CD4-positive, alpha-beta memory T cell (primary cell): ENCODE measurements around the gene LZTR1. TPM values are rescaled to one million over a fixed set of nuclear protein-coding genes. Genes with fewer than 3 reads are reported as not detected.
A peak's percentile ranks its signal among the peaks of the same experiment; 100 is the strongest.

Experiments
- CTCF ChIA-PET: fragments of 350-600 bp; sonication (Branson Sonifier 250); formaldehyde crosslinking; loops from one replicate; lab custom pipeline; 2021; ENCODE audit warnings: inconsistent platforms; ENCODE audit not compliant: partially characterized antibody; lab: Charles Lee
- POLR2A ChIA-PET: fragments of 350-600 bp; sonication (Branson Sonifier 250); formaldehyde crosslinking; loops from one replicate; lab custom pipeline; 2021; ENCODE audit not compliant: partially characterized antibody; lab: Charles Lee
- DNase-seq, 5 donors: peaks; one replicate each; pipeline versions ENCODE4 v3.0.0 to v3.0.0-alpha.2; 2020 to 2022; ENCODE audit warnings: mixed read lengths in 1 of 5
- H3K27ac ChIP-seq: one replicate; pipeline ENCODE4 v1.7.0; 2013; ENCODE audit warnings: low read depth, low read length
- H3K27me3 ChIP-seq: 2 replicates; pipeline ENCODE4 v1.7.0; 2013; ENCODE audit warnings: mild to moderate bottlenecking, low read length, moderate library complexity; ENCODE audit not compliant: insufficient read depth
- H3K36me3 ChIP-seq: 2 replicates; pipeline ENCODE4 v1.7.0; 2013; ENCODE audit warnings: mild to moderate bottlenecking, low read length, moderate library complexity; ENCODE audit not compliant: insufficient read depth
- H3K4me1 ChIP-seq: 2 replicates; pipeline ENCODE4 v1.7.0; 2013; ENCODE audit warnings: mild to moderate bottlenecking, low read length, moderate library complexity; ENCODE audit not compliant: insufficient read depth
- H3K4me3 ChIP-seq, 2 donors: one replicate each; pipeline ENCODE4 v1.7.0; 2013; ENCODE audit warnings: low read length in 2 of 2, mild to moderate bottlenecking in 1 of 2
- H3K9me3 ChIP-seq, 2 donors: one replicate each; pipeline ENCODE4 v1.7.0; 2013; ENCODE audit warnings: low read length in 2 of 2, control low read depth in 1 of 2; ENCODE audit not compliant: control insufficient read depth in 1 of 2
- H3K27ac Mint-ChIP-seq, 7 donors: one replicate each; pipeline ENCODE4 v1.8.0; 2020 to 2021; ENCODE audit warnings: mixed read lengths in 7 of 7, mild to moderate bottlenecking in 6 of 7, inconsistent platforms in 3 of 7, moderate library complexity in 3 of 7
- H3K27me3 Mint-ChIP-seq, 2 donors: one replicate each; pipeline ENCODE4 v1.8.0; 2020 to 2021; ENCODE audit warnings: mixed read lengths in 2 of 2
- H3K36me3 Mint-ChIP-seq, 2 donors: one replicate each; pipeline ENCODE4 v1.8.0; 2020 to 2021; ENCODE audit warnings: mixed read lengths in 2 of 2, inconsistent platforms in 1 of 2, mild to moderate bottlenecking in 1 of 2
- H3K4me1 Mint-ChIP-seq, 4 donors: one replicate each; pipeline ENCODE4 v1.8.0; 2020 to 2021; ENCODE audit warnings: mixed read lengths in 4 of 4, mild to moderate bottlenecking in 1 of 4
- H3K4me3 Mint-ChIP-seq, 8 donors: one replicate each; pipeline ENCODE4 v1.8.0; 2020 to 2021; ENCODE audit warnings: mixed read lengths in 8 of 8, mild to moderate bottlenecking in 7 of 8, moderate library complexity in 6 of 8, inconsistent platforms in 3 of 8
- H3K9me3 Mint-ChIP-seq, 8 donors: one replicate each; pipeline ENCODE4 v1.8.0; 2020 to 2021; ENCODE audit warnings: mixed read lengths in 8 of 8, mild to moderate bottlenecking in 5 of 8, inconsistent platforms in 3 of 8, moderate library complexity in 1 of 8
- intact Hi-C: fragments of 100-400 bp; cut with micrococcal nuclease; formaldehyde crosslinking; loops from one replicate; pipeline ENCODE4 v1.15.1; 2023
- polyA plus RNA-seq, 2 donors: library from polyadenylated mRNA; unstranded; fragments of 300-500 nt; fragmentation: Illumina TruSeq; gene quantifications; one replicate each; pipeline ENCODE4 v1.2.3, GENCODE V29; 2021
- total RNA-seq, 2 experiments: library from RNA; stranded (reverse); gene quantifications; one replicate each; pipeline ENCODE4 v1.2.3, GENCODE V29; 2021

Gene LZTR1
- total and polyA plus RNA-seq, 4 experiments from 2014 or later: 5.5 to 114 (median 64.8) TPM

DNA sequence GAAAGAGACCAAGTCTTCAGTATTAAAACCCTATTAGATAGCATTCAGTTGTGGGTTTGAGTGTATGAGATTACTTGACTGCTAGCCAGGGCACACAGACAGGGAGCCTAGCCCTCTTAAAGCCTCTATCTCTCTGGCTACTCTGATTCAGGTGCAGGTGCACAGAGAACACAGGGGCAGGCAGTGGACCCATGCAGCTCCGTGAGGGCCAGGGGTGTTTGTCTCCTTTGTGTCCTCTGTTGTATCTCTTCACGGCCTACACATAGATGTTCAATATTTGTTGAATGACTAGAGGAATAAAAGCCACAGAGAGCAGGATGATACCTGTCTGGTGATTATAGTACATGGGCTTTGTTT is 36.5 kb upstream of the LZTR1 start:
- H3K4me1 ChIP-seq: peaks cover 66% of the 10 kb centered on the region
- intact Hi-C loops: loop anchor here (10.0 kb wide), 1 partner anchor 61 kb away; no protein-coding TSS in a partner anchor
- no peak overlapping the region for H3K27ac Mint-ChIP-seq
- H3K9me3 Mint-ChIP-seq: no peaks in the 10 kb centered on the region
- no peak for DNase-seq
- peaks cover 21% of the 10 kb centered on the region for H3K36me3 ChIP-seq
- peaks cover 16 to 44% of the 10 kb centered on the region in 2 donors for H3K36me3 Mint-ChIP-seq
- no peaks in the 10 kb centered on the region for H3K9me3 ChIP-seq
- CTCF ChIA-PET: no interaction called here
- peaks cover 50 to 83% (median 68%) of the 10 kb centered on the region in 4 donors for H3K4me1 Mint-ChIP-seq
- no peak overlapping the region for H3K4me3 ChIP-seq
- H3K27me3 ChIP-seq: no peaks in the 10 kb centered on the region
- H3K27me3 Mint-ChIP-seq: no peaks in the 10 kb centered on the region
- H3K27ac ChIP-seq: no peak overlapping the region
- POLR2A ChIA-PET: no interaction called here
- H3K4me3 Mint-ChIP-seq: no peak overlapping the region

DNA sequence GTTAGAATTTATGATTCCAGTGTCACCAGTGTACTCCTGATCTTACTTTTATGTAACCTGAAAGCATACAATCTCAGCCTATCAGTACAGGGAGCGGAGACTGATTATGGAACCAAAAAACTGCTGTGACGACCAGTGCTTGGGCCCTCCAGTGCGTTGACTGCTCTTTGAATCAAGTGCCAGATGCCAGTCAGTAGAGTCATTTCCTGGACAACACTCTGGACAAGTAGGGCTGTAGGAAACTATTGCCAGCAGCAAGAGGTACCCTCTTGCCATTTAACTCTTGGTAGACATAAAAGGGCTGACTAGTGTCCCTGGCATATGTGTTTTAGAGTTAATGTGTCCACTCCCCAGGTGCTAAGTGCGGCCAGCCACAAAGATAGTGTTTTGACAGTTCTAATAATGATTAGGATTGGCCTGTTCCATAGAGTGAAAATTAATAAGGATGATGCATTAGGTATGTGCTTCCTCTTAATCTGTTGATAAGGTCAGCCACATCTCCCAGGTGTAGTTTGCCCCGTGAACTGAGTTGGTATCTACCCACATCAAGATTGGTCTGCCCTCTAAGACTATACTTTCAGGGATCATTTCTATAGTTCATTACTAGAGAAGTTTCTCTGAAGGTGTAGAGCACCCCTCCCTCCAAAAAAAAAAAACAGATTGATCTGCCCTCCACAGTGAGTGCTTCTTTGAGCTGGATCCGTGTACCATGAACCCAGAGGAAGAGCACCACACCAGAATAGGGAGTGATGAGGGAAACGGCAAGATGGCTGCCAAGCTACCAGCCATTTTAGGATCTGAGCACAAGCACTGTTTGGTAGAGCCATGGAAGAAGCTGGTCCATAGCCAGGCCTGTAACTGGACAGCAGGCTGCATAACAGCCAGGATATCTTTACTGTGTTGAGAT is 35.8 kb upstream of the LZTR1 start:
- Mint-ChIP-seq H3K4me1 (peaks cover 43 to 75% (median 61%) of the 10 kb centered on the region in 4 donors), H3K36me3 (peaks cover 22 to 46% of the 10 kb centered on the region in 2 donors), H3K9me3 (no peaks in the 10 kb centered on the region), H3K27ac (peak overlapping the region in 4 of 7 donors; percentile 8 to 49 (median 44)), H3K27me3 (no peaks in the 10 kb centered on the region), H3K4me3 (no peak overlapping the region)
- H3K4me1 ChIP-seq: peaks cover 59% of the 10 kb centered on the region
- H3K4me3 ChIP-seq: no peak overlapping the region
- peaks cover 29% of the 10 kb centered on the region for H3K36me3 ChIP-seq
- intact Hi-C loops: loop anchor here (10.0 kb wide), 1 partner anchor 62 kb away; no protein-coding TSS in a partner anchor
- DNase-seq: no peak
- H3K9me3 ChIP-seq: no peaks in the 10 kb centered on the region
- H3K27ac ChIP-seq: no peak overlapping the region
- ChIA-PET POLR2A (no interaction called here), CTCF (interaction anchor here (0.7 kb wide), 1 partner anchor 41 kb away, joined by 3 read pairs; no protein-coding TSS in a partner anchor)
- H3K27me3 ChIP-seq: no peaks in the 10 kb centered on the region

GRCh38 chr22:20946991-20947390 is 35.1 kb upstream of the LZTR1 start:
- H3K36me3 Mint-ChIP-seq: peaks cover 25 to 49% of the 10 kb centered on the region in 2 donors
- intact Hi-C loops: loop anchor here (10.0 kb wide), 1 partner anchor 62 kb away; no protein-coding TSS in a partner anchor
- CTCF ChIA-PET: interaction anchor here (0.7 kb wide), 1 partner anchor 41 kb away, joined by 3 read pairs; no protein-coding TSS in a partner anchor
- peaks cover 39 to 69% (median 57%) of the 10 kb centered on the region in 4 donors for H3K4me1 Mint-ChIP-seq
- no peak for DNase-seq
- POLR2A ChIA-PET: no interaction called here
- no peaks in the 10 kb centered on the region for H3K9me3 Mint-ChIP-seq
- H3K27me3 Mint-ChIP-seq: no peaks in the 10 kb centered on the region
- no peak overlapping the region for H3K4me3 Mint-ChIP-seq
- Histone ChIP-seq H3K36me3 (peaks cover 36% of the 10 kb centered on the region), H3K27me3 (no peaks in the 10 kb centered on the region), H3K4me3 (no peak overlapping the region), H3K4me1 (peaks cover 55% of the 10 kb centered on the region), H3K9me3 (no peaks in the 10 kb centered on the region), H3K27ac (no peak overlapping the region)
- peak overlapping the region in 1 of 7 donors; percentile 12 for H3K27ac Mint-ChIP-seq

- Mint-ChIP-seq H3K9me3 (no peaks in the 10 kb centered on the region), H3K27ac (peak overlapping the region in 2 of 7 donors; percentile 49 to 63), H3K4me3 (no peak overlapping the region), H3K4me1 (peaks cover 29 to 58% (median 46%) of the 10 kb centered on the region in 4 donors), H3K27me3 (no peaks in the 10 kb centered on the region), H3K36me3 (peaks cover 35 to 56% of the 10 kb centered on the region in 2 donors)
- Histone ChIP-seq H3K36me3 (peaks cover 48% of the 10 kb centered on the region), H3K27me3 (no peaks in the 10 kb centered on the region), H3K4me3 (no peak overlapping the region), H3K4me1 (peaks cover 41% of the 10 kb centered on the region), H3K27ac (no peak overlapping the region), H3K9me3 (no peaks in the 10 kb centered on the region)
- intact Hi-C loops: loop anchor here (10.0 kb wide), 1 partner anchor 64 kb away; no protein-coding TSS in a partner anchor
- ChIA-PET CTCF (interaction anchor here (1.0 kb wide), 1 partner anchor 11 kb away, joined by 3 read pairs; no protein-coding TSS in a partner anchor), POLR2A (no interaction called here)
- DNase-seq: no peak
These were observed 33.6 kb upstream of the LZTR1 start for GRCh38 chr22:20948450-20948849.

GRCh38 chr22:20948989-20949388 is 33.1 kb upstream of the LZTR1 start:
- Mint-ChIP-seq H3K4me3 (no peak overlapping the region), H3K27me3 (no peaks in the 10 kb centered on the region), H3K9me3 (no peaks in the 10 kb centered on the region), H3K27ac (peak overlapping the region in 2 of 7 donors; percentile 2 to 36), H3K36me3 (peaks cover 40 to 56% of the 10 kb centered on the region in 2 donors), H3K4me1 (peaks cover 25 to 53% (median 41%) of the 10 kb centered on the region in 4 donors)
- Histone ChIP-seq H3K9me3 (no peaks in the 10 kb centered on the region), H3K27ac (no peak overlapping the region), H3K4me1 (peaks cover 35% of the 10 kb centered on the region), H3K27me3 (no peaks in the 10 kb centered on the region), H3K36me3 (peaks cover 50% of the 10 kb centered on the region), H3K4me3 (no peak overlapping the region)
- ChIA-PET POLR2A (no interaction called here), CTCF (no interaction called here)
- intact Hi-C loops: loop anchor here (10.0 kb wide), 1 partner anchor 64 kb away; no protein-coding TSS in a partner anchor
- DNase-seq: no peak

- Histone ChIP-seq H3K4me1 (peaks cover 31% of the 10 kb centered on the region), H3K9me3 (no peaks in the 10 kb centered on the region), H3K27ac (no peak overlapping the region), H3K36me3 (peaks cover 52% of the 10 kb centered on the region), H3K4me3 (no peak overlapping the region), H3K27me3 (no peaks in the 10 kb centered on the region)
- Mint-ChIP-seq H3K27me3 (no peaks in the 10 kb centered on the region), H3K36me3 (peaks cover 43 to 61% of the 10 kb centered on the region in 2 donors), H3K9me3 (no peaks in the 10 kb centered on the region), H3K4me3 (peak overlapping the region in 2 of 8 donors; percentile 3 to 40), H3K27ac (peak overlapping the region in 3 of 7 donors; percentile 7 to 40 (median 35)), H3K4me1 (peaks cover 25 to 50% (median 39%) of the 10 kb centered on the region in 4 donors)
- no peak for DNase-seq
- intact Hi-C loops: loop anchor here (10.0 kb wide), 1 partner anchor 65 kb away; no protein-coding TSS in a partner anchor
- ChIA-PET POLR2A (no interaction called here), CTCF (no interaction called here)
These were observed 32.4 kb upstream of the LZTR1 start for GRCh38 chr22:20949698-20950183.
